Activated T-cell treated with anti-CD3 and anti-CD28 coated beads for 4 hours (primary cell): Measurements from ENCODE around the gene ABTB2.
"Not testable (repeated sequence)": the region's sequence is repeated elsewhere in the genome, so short reads cannot be mapped to it uniquely, and the experiment has no call there.

Source experiments
- DNase-seq: peaks from one replicate; pipeline ENCODE4 v3.0.0-alpha.2; 2020

The ABTB2 gene

GRCh38 chr11:34357701-34358257 is at the start of gene ABTB2:
TSS of gene ABTB2 (minus strand) at chr11:34358010.
- peak; percentile 96 for DNase-seq

GRCh38 chr11:34407121-34407813 is 49.5 kb upstream of the ABTB2 start:
- no peak for DNase-seq

GRCh38 chr11:34406413-34406812 is 48.6 kb upstream of the ABTB2 start:
- DNase-seq: no peak

GRCh38 chr11:34405079-34405858 is 47.5 kb upstream of the ABTB2 start:
- no peak for DNase-seq

- no peak for DNase-seq
These were observed 46.5 kb upstream of the ABTB2 start for GRCh38 chr11:34404280-34404679.

- no peak for DNase-seq
These were observed 45.6 kb upstream of the ABTB2 start for GRCh38 chr11:34403431-34403830.

- no peak for DNase-seq
These were observed 40.0 kb upstream of the ABTB2 start for GRCh38 chr11:34397811-34398210.

GRCh38 chr11:34397120-34397519 is 39.3 kb upstream of the ABTB2 start:
- no peak for DNase-seq

GRCh38 chr11:34395916-34396550 is 38.2 kb upstream of the ABTB2 start:
- no peak for DNase-seq

GRCh38 chr11:34394771-34395300 is 37.0 kb upstream of the ABTB2 start:
- DNase-seq: no peak

- DNase-seq: no peak
These were observed 29.8 kb upstream of the ABTB2 start for GRCh38 chr11:34387653-34388052.

GRCh38 chr11:34386356-34386755 is 28.5 kb upstream of the ABTB2 start:
- not testable (repeated sequence) for DNase-seq

GRCh38 chr11:34382532-34383276 is 24.9 kb upstream of the ABTB2 start:
- no peak for DNase-seq

- no peak for DNase-seq
These were observed 24.0 kb upstream of the ABTB2 start for GRCh38 chr11:34381775-34382174.

- no peak for DNase-seq
These were observed 22.9 kb upstream of the ABTB2 start for GRCh38 chr11:34380696-34381095.

- DNase-seq: no peak
These were observed 21.7 kb upstream of the ABTB2 start for GRCh38 chr11:34379539-34379938.

- no peak for DNase-seq
These were observed 21.3 kb upstream of the ABTB2 start for GRCh38 chr11:34379079-34379478.

- no peak for DNase-seq
These were observed 15.9 kb upstream of the ABTB2 start for GRCh38 chr11:34373727-34374126.

GRCh38 chr11:34366522-34366921 is 8.7 kb upstream of the ABTB2 start:
- DNase-seq: no peak

GRCh38 chr11:34364102-34364501 is 6.3 kb upstream of the ABTB2 start:
- no peak for DNase-seq

GRCh38 chr11:34363363-34364084 is 5.7 kb upstream of the ABTB2 start:
- DNase-seq: no peak

- no peak for DNase-seq
These were observed 2.2 kb upstream of the ABTB2 start for GRCh38 chr11:34360046-34360445.
